Brain microvascular endothelial cell (primary cell): ENCODE data around the gene HP1BP3.

Source experiments
- DNase-seq: peaks from one replicate; pipeline ENCODE4 v3.0.0-alpha.2; 2020
- H3K27ac ChIP-seq: fragments of 250-450 bp; sonication (Bioruptor Pico); 2 replicates; pipeline ENCODE4 v1.5.1; 2020; ENCODE audit warnings: mild to moderate bottlenecking, moderate library complexity
- H3K27me3 ChIP-seq: fragments of 250-450 bp; sonication (Bioruptor Pico); replicated peaks from 2 replicates; pipeline ENCODE4 v1.5.1; 2020; ENCODE audit warnings: mild to moderate bottlenecking
- H3K36me3 ChIP-seq: fragments of 250-450 bp; sonication (Bioruptor Pico); replicated peaks from 2 replicates; pipeline ENCODE4 v1.5.1; 2020; ENCODE audit warnings: mild to moderate bottlenecking
- H3K4me3 ChIP-seq: 2 replicates; pipeline ENCODE4 v1.5.1; 2011; ENCODE audit warnings: low read depth, mild to moderate bottlenecking, control low read depth, low read length, moderate library complexity
- in situ Hi-C: cut with HindIII; loops from 2 replicates; pipeline ENCODE4 v1.10.0; 2017; ENCODE audit warnings: low sequenced_read_pairs, low pct_ligation_motif_present
- TF ChIP-seq, protein P1 (sequence below): IDR thresholded peaks from 2 replicates; pipeline ENCODE4 v1.5.1; 2011; ENCODE audit warnings: low read depth, mild to moderate bottlenecking, moderate library complexity, low read length, control low read depth, inconsistent platforms; ENCODE audit errors: missing control alignments

HP1BP3 gene

DNA sequence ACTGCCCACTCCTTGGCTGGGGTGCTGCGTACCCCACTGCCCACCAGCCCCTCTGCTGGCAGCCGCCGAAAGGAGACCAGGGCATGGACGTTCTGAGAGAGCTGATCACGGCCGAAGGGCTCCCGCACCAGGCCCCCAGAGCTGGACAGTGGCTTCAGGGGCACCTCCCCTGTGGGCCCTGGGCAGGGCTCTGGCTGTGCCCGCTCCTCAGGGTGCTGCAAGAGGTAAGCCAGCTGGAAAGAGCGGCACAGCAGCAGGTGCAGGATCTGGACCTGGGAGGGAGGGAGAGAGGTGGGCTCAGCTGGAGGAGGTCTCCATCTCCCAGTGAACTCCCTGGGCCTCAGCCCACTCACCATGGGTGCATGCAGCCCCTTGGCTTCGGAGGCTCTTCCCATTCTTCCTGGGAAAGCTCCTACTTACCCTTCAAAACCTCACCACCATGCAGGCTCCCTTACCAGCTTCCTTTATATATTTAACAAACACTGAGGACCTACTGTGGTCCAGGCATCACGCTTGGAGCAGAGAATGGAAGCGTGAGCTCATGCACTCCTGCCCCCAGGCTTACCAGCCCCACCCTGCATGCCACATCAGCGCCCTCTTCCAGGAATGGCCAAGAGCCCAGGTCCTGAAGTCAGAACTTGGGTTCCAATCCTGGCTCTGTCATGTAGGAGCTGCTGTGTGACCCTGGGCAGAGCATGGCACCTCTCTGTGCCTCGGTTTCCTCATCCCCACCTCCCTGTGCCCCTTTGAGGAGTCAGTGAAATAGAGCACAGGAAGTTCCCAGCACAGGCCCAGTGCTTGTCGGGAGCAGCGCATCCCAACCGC, 62.5 kb downstream of the HP1BP3 start:
- no peak for DNase-seq
- in situ Hi-C loops, result no loop called here
- TF ChIP-seq, protein P1, sequence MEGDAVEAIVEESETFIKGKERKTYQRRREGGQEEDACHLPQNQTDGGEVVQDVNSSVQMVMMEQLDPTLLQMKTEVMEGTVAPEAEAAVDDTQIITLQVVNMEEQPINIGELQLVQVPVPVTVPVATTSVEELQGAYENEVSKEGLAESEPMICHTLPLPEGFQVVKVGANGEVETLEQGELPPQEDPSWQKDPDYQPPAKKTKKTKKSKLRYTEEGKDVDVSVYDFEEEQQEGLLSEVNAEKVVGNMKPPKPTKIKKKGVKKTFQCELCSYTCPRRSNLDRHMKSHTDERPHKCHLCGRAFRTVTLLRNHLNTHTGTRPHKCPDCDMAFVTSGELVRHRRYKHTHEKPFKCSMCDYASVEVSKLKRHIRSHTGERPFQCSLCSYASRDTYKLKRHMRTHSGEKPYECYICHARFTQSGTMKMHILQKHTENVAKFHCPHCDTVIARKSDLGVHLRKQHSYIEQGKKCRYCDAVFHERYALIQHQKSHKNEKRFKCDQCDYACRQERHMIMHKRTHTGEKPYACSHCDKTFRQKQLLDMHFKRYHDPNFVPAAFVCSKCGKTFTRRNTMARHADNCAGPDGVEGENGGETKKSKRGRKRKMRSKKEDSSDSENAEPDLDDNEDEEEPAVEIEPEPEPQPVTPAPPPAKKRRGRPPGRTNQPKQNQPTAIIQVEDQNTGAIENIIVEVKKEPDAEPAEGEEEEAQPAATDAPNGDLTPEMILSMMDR, result no peak
- Histone ChIP-seq H3K36me3 (no peaks in the 10 kb centered on the region), H3K27ac (no peak overlapping the region), H3K4me3 (no peak overlapping the region), H3K27me3 (no peaks in the 10 kb centered on the region)

DNA sequence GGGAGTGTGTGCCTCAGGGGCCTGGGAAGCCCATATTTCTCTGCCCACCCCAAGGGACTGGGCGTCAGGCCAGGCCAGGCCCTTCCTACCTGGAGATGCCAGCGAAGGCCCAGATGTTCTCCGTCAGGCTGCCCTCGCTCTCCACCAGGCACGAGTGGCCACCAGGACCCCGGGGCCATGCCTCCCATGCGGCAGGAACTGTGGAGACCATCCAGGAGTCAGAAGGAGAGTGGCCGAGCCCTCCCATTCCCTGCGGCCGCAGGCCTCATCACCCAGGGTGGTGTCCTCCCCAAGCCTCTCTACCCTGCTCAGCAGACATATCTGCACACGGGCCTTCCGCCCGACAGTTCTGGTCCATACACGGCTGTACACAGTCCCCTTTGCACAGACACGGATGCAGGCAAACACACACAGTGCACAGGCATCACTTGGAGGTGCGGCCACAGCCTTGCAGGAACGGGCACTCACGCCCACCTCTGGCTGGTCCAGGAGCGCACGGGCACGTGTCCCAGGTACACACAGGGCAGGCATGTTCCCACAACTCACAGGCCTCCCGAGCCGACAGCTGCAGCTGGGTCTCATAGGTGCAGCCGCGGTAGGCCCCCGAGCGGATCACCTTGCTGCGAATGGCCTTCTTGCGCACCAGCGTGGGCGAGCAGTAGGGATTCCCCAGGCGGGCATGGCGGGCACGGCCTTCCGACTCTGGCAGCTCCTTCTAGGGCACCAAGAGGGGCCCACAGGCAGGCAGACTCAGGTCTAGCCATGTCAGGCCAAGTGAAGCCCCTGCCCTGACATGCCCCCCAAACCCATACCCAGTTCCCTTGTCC, 63.4 kb downstream of the HP1BP3 start:
- Histone ChIP-seq H3K27ac (no peak overlapping the region), H3K27me3 (no peaks in the 10 kb centered on the region), H3K4me3 (no peak overlapping the region), H3K36me3 (no peaks in the 10 kb centered on the region)
- TF ChIP-seq, protein P1, result no peak
- in situ Hi-C loops, result no loop called here
- DNase-seq, result no peak

DNA sequence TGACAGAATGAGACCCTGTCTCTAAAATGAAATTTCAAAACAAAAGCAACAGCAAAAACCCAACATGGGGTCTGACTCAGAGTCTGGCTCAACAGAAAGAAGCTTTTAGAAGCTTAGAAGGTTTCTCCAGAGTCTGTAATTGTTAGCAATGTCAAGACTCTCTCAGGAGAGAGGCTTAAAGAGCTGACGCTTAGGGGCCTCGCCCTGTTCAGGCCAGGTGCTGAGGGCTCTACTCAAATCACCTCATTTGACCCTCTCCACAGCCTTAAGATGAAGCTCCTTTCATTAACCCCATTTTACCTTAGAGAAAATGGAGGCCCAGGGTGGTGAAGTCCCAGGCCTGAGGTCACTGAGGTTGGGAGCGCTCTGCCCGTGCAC, 64.0 kb downstream of the HP1BP3 start:
- Histone ChIP-seq H3K27me3 (no peaks in the 10 kb centered on the region), H3K27ac (no peak overlapping the region), H3K4me3 (no peak overlapping the region), H3K36me3 (no peaks in the 10 kb centered on the region)
- no peak for DNase-seq
- in situ Hi-C loops, result no loop called here
- TF ChIP-seq, protein P1, result no peak

DNA sequence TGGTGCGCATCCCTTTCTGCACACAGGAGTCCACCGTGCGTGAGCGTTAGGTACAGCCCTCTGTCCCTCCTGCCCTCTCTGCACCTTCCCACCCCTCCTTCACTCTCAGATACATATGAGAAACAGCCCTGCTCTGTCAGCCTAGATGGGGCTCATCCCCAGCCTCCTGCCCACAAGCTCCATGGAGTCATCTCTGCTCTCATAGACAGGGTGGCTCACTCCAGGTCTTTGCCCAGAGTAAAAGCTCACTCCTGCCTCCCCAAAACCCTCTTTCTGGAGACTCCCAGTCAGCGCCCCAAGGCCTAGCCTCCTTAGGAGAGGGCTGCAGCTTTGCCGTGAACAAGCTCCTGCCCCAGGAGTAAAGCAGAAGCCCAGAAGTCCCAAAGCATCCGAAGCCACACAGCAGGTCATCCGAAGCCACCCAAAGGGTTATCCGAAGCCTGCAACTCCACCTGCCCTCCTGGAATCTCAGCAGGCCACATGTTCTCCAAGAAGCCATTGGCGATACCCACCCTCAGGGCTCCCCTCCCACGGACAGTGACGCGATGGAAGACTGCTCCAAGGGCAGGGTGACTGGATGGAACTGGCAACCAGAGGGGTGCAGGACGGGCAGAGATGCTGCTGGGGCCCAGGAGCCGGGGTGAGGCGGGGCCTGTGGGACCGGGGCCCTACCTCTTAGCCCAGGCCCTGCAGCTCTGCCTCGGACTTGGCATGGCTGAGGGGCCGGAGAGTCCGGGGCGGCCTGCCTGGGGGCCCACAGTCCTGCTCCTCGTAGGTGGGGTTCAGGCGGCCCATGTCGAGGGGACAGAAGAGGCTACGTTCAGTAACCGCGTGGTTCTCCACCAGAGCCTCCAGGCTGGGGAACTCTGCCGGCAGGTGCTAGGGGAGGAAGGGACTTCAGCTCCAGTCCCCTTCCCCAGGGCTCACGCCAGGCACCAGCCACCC, 65.7 kb downstream of the HP1BP3 start:
- in situ Hi-C loops, result no loop called here
- no peak for DNase-seq
- Histone ChIP-seq H3K4me3 (no peak overlapping the region), H3K36me3 (no peaks in the 10 kb centered on the region), H3K27ac (no peak overlapping the region), H3K27me3 (no peaks in the 10 kb centered on the region)
- TF ChIP-seq, protein P1, result no peak

DNA sequence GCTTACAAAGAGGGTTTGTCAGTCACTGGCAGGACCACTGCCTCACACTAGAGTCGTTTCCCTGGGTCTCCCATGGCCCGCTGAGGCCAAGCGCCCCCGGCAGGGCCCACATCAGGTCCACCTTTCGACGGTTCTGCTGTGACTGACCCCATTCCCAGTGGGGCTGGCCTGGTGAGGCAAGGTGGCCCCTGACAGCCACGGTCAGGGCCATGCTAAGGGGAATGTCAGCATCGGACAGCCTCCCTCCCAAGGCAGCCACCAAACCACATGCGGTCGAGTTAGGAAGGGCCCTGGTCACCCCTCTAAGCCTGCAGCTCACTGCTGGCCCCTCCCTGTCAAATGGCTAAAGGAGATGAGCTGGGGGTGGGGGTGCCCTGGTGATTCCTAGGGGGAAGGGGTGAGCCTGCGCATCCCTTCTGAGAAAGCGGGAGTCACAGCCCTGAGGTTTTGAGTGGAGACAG, 66.4 kb downstream of the HP1BP3 start:
- H3K36me3 ChIP-seq, result no peaks in the 10 kb centered on the region
- TF ChIP-seq, protein P1, result no peak
- H3K4me3 ChIP-seq, result no peak overlapping the region
- no peak for DNase-seq
- no peak overlapping the region for H3K27ac ChIP-seq
- in situ Hi-C loops, result no loop called here
- H3K27me3 ChIP-seq, result no peaks in the 10 kb centered on the region
